ENCODE measurements around the gene AP4B1. TPM values are rescaled to one million over a fixed set of nuclear protein-coding genes. Genes with fewer than 3 reads are reported as not detected.

AP4B1 gene
- total RNA-seq, 3 donors from 2014 or later: 10.8 to 18.1 (median 14.9) TPM

- no peaks in the 10 kb centered on the region for H3K36me3 ChIP-seq
- no peaks in the 10 kb centered on the region for H3K4me1 ChIP-seq
- H3K4me3 ChIP-seq: no peak overlapping the region
- no peak overlapping the region for H3K27ac ChIP-seq
- DNase-seq (ENCODE audit: low spot score in 2 of 2): no peak
- no peaks in the 10 kb centered on the region for H3K9me3 ChIP-seq
- no peaks in the 10 kb centered on the region for H3K27me3 ChIP-seq
- TF ChIP-seq POLR2A (IDR thresholded peaks at IDR 0.05) (no peak), CTCF (IDR thresholded peaks at IDR 0.05) (no peak), POLR2AphosphoS5 (IDR thresholded peaks at IDR 0.05) (no peak)
- intact Hi-C loops (cut with DNase I; ENCODE audit: low total_unique reads): no loop called here
These were observed 9.5 kb downstream of the AP4B1 start for GRCh38 chr1:113895098-113895497.

- no peak for DNase-seq (ENCODE audit: low spot score in 2 of 2)
- Histone ChIP-seq H3K27me3 (no peaks in the 10 kb centered on the region), H3K9me3 (no peaks in the 10 kb centered on the region), H3K4me3 (no peak overlapping the region), H3K4me1 (no peaks in the 10 kb centered on the region), H3K36me3 (no peaks in the 10 kb centered on the region), H3K27ac (no peak overlapping the region)
- TF ChIP-seq POLR2AphosphoS5 (IDR thresholded peaks at IDR 0.05): no peak
- TF ChIP-seq POLR2A (IDR thresholded peaks at IDR 0.05): no peak
- intact Hi-C loops (cut with DNase I; ENCODE audit: low total_unique reads): no loop called here
These were observed 11.3 kb downstream of the AP4B1 start for GRCh38 chr1:113893267-113893666.

GRCh38 chr1:113891631-113892220, 12.9 kb downstream of the AP4B1 start:
- TF ChIP-seq POLR2AphosphoS5 (IDR thresholded peaks at IDR 0.05): no peak
- TF ChIP-seq CTCF (IDR thresholded peaks at IDR 0.05): no peak
- no peak for TF ChIP-seq POLR2A (IDR thresholded peaks at IDR 0.05)
- no peaks in the 10 kb centered on the region for H3K4me1 ChIP-seq
- intact Hi-C loops (cut with DNase I; ENCODE audit: low total_unique reads): no loop called here
- no peak overlapping the region for H3K27ac ChIP-seq
- H3K36me3 ChIP-seq: no peaks in the 10 kb centered on the region
- H3K4me3 ChIP-seq: no peak overlapping the region
- no peak for DNase-seq (ENCODE audit: low spot score in 2 of 2)
- H3K27me3 ChIP-seq: no peaks in the 10 kb centered on the region
- H3K9me3 ChIP-seq: no peaks in the 10 kb centered on the region

GRCh38 chr1:113890816-113891215, 13.8 kb downstream of the AP4B1 start:
- Histone ChIP-seq H3K27me3 (no peaks in the 10 kb centered on the region), H3K4me3 (no peak overlapping the region), H3K4me1 (no peaks in the 10 kb centered on the region), H3K27ac (no peak overlapping the region), H3K36me3 (no peaks in the 10 kb centered on the region), H3K9me3 (no peaks in the 10 kb centered on the region)
- intact Hi-C loops (cut with DNase I; ENCODE audit: low total_unique reads): no loop called here
- no peak for DNase-seq (ENCODE audit: low spot score in 2 of 2)
- TF ChIP-seq POLR2A (IDR thresholded peaks at IDR 0.05): no peak
- no peak for TF ChIP-seq POLR2AphosphoS5 (IDR thresholded peaks at IDR 0.05)
- TF ChIP-seq CTCF (IDR thresholded peaks at IDR 0.05): no peak

- Histone ChIP-seq H3K9me3 (no peaks in the 10 kb centered on the region), H3K27me3 (no peaks in the 10 kb centered on the region), H3K27ac (no peak within 1 kb of the TSS), H3K4me1 (no peaks in the 10 kb centered on the region), H3K36me3 (no peaks in the 10 kb centered on the region), H3K4me3 (no peak within 1 kb of the TSS)
- no peak for TF ChIP-seq POLR2A (IDR thresholded peaks at IDR 0.05)
- no peak for DNase-seq (ENCODE audit: low spot score in 2 of 2)
- intact Hi-C loops (cut with DNase I; ENCODE audit: low total_unique reads): no loop called here
These were observed 17.0 kb downstream of the AP4B1 start, which contains the start of gene BCL2L15 for GRCh38 chr1:113887402-113888175. Gene BCL2L15, minus strand, starts transcription at chr1:113887581. Its CDS starts 206 bp downstream, at chr1:113887375.

Measured in breast epithelium (tissue), 4 donors.